ENCODE data around the gene CHN2.

CHN2 gene

GRCh38 chr7:29315892-29316270, 121.3 kb downstream of the CHN2 start:
- TF ChIP-seq CREB5 (CRISPR knock-in tag; IDR thresholded peaks at IDR 0.05; ENCODE audit: low read depth) = no peak
- TF ChIP-seq TSHZ2 (CRISPR knock-in tag; IDR thresholded peaks at IDR 0.05) = no peak
- TF ChIP-seq PATZ1 (CRISPR knock-in tag; IDR thresholded peaks at IDR 0.05; ENCODE audit: borderline replicate concordance) = no peak
- no peak for TF ChIP-seq ZC3H10 (CRISPR knock-in tag; IDR thresholded peaks at IDR 0.05)
- no peak for TF ChIP-seq ZFP30 (CRISPR knock-in tag; IDR thresholded peaks at IDR 0.05)
- no peak for TF ChIP-seq OSR1 (CRISPR knock-in tag; IDR thresholded peaks at IDR 0.05)
- TF ChIP-seq CSRNP3 (CRISPR knock-in tag; IDR thresholded peaks at IDR 0.05) = no peak
- no peak for TF ChIP-seq ZFP3 (CRISPR knock-in tag; IDR thresholded peaks at IDR 0.05)
- no peak for TF ChIP-seq SNAI2 (CRISPR knock-in tag; IDR thresholded peaks at IDR 0.05)
- no peak for TF ChIP-seq ZNF565 (CRISPR knock-in tag; conservative IDR thresholded peaks at IDR 0.05; ENCODE audit: low read depth)
- TF ChIP-seq TCF4 (CRISPR knock-in tag; IDR thresholded peaks at IDR 0.05; ENCODE audit: borderline replicate concordance) = no peak
- no peak for TF ChIP-seq ZNF70 (CRISPR knock-in tag; IDR thresholded peaks at IDR 0.05)
- no peak for TF ChIP-seq CSDC2 (CRISPR knock-in tag; IDR thresholded peaks at IDR 0.05)
- no peak for TF ChIP-seq BACH2 (CRISPR knock-in tag; IDR thresholded peaks at IDR 0.05; ENCODE audit: borderline replicate concordance)
- no peak for TF ChIP-seq TOX (CRISPR knock-in tag; IDR thresholded peaks at IDR 0.05; ENCODE audit: borderline replicate concordance)
- no peak for TF ChIP-seq ESRRG (CRISPR knock-in tag; IDR thresholded peaks at IDR 0.05)
- ATAC-seq = no peak

- ATAC-seq = no peak
- TF ChIP-seq ISL1 (CRISPR knock-in tag; IDR thresholded peaks at IDR 0.05) (peak; percentile 38; the same call in 1 of the 2 replicates), ZNF70 (CRISPR knock-in tag; IDR thresholded peaks at IDR 0.05) (no peak), ZFP30 (CRISPR knock-in tag; IDR thresholded peaks at IDR 0.05) (no peak), TCF4 (CRISPR knock-in tag; IDR thresholded peaks at IDR 0.05; ENCODE audit: borderline replicate concordance) (peak; percentile 24; the same call in 1 of the 2 replicates), RARB (CRISPR knock-in tag; IDR thresholded peaks at IDR 0.05) (no peak)
Measured at GRCh38 chr7:29316926-29317325, 122.4 kb downstream of the CHN2 start.

- no peak for TF ChIP-seq POU6F1 (CRISPR knock-in tag; IDR thresholded peaks at IDR 0.05; ENCODE audit: borderline replicate concordance, low read depth)
- peak; percentile 78 for TF ChIP-seq TSHZ2 (CRISPR knock-in tag; IDR thresholded peaks at IDR 0.05)
- TF ChIP-seq TCF4 (CRISPR knock-in tag; IDR thresholded peaks at IDR 0.05; ENCODE audit: borderline replicate concordance) = peak; percentile 58; the same call in 1 of the 2 replicates
- ATAC-seq = peak; percentile 31; the same call in 1 of the 3 replicates
Measured at GRCh38 chr7:29318853-29319718, 124.5 kb downstream of the CHN2 start.

Measured in SK-N-SH treated with all-trans-retinoic acid at 6 μM for 48 hours (cell line).